Activated CD8-positive, alpha-beta memory T cell treated with anti-CD3 and anti-CD28 coated beads for 24 hours (primary cell): ENCODE data around the gene ESRRA.
"Not testable (repeated sequence)": the region's sequence is repeated elsewhere in the genome, so short reads cannot be mapped to it uniquely, and the experiment has no call there.

Source experiments
- DNase-seq: peaks from one replicate; pipeline ENCODE4 v3.0.0-alpha.2; 2020

The ESRRA gene

GRCh38 chr11:64314146-64314804 is 9.0 kb downstream of the ESRRA start:
- no peak for DNase-seq

- no peak for DNase-seq
These were observed 9.7 kb downstream of the ESRRA start for GRCh38 chr11:64314805-64315561.

DNA sequence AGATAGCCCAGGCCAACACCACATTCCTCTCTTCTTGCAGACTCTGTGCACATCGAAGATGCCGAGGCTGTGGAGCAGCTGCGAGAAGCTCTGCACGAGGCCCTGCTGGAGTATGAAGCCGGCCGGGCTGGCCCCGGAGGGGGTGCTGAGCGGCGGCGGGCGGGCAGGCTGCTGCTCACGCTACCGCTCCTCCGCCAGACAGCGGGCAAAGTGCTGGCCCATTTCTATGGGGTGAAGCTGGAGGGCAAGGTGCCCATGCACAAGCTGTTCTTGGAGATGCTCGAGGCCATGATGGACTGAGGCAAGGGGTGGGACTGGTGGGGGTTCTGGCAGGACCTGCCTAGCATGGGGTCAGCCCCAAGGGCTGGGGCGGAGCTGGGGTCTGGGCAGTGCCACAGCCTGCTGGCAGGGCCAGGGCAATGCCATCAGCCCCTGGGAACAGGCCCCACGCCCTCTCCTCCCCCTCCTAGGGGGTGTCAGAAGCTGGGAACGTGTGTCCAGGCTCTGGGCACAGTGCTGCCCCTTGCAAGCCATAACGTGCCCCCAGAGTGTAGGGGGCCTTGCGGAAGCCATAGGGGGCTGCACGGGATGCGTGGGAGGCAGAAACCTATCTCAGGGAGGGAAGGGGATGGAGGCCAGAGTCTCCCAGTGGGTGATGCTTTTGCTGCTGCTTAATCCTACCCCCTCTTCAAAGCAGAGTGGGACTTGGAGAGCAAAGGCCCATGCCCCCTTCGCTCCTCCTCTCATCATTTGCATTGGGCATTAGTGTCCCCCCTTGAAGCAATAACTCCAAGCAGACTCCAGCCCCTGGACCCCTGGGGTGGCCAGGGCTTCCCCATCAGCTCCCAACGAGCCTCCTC is 10.6 kb downstream of the ESRRA start:
- DNase-seq = not testable (repeated sequence)

DNA sequence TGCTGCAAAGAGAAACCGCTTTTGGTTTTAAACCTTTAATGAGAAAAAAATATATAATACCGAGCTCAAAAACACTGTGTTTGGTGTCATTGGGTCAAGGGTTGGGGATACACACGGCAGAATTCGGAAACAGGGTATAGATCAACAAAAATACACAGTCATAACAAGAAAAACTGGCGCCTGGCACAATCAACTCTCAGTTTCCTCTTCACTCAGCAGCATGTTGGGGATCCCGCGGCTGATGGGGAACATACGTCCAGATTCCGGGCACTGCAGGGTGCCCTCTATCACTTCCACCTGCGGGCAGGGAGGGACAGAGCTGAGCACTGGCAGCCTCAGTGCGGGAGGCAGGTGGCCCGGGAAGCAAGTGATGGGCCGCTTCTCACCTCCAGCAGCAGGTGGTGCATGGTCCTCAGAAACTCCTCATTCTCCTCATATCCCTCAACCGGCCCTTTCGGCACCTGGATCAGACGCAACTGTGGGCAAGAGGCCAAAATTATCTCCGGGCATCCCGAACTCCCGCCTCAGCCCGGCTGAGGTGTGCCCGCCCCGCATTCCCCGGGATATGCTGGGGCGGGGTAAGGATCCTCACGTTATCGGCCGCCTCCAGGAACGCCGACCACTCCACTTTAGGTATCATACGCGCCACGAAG is 11.5 kb downstream of the ESRRA start:
- DNase-seq = no peak

GRCh38 chr11:64317325-64317960 is 12.1 kb downstream of the ESRRA start, which contains the start of gene TRMT112:
TSS of gene TRMT112 (minus strand) at chr11:64317559. CDS start at chr11:64317526, 33 bp downstream.
- DNase-seq = peak; percentile 94

- DNase-seq = peak; percentile 95
These were observed 12.8 kb downstream of the ESRRA start, which contains the start of gene PRDX5 for GRCh38 chr11:64317961-64318765. TSS of gene PRDX5 (plus strand) at chr11:64318121. CDS start at chr11:64318216, 95 bp downstream.

- DNase-seq = no peak
These were observed 13.7 kb downstream of the ESRRA start for GRCh38 chr11:64318766-64319761.

GRCh38 chr11:64320556-64320955 is 15.2 kb downstream of the ESRRA start:
- no peak for DNase-seq

DNA sequence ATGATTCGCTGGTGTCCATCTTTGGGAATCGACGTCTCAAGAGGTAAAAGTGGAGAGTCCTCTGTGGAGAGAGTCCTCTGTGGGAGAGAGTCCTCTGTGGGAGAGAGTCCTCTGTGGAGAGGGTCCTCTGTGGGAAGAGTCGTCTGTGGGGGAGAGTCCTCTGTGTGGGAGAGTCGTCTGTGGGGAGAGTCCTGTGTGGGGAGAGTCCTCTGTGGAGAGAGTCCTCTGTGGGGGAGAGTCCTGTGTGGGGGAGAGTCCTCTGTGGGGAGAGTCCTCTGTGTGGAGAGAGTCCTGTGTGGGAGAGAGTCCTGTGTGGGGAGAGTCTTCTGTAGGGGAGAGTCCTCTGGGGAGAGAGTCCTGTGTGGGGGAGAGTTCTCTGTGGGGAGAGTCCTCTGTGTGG is 15.7 kb downstream of the ESRRA start:
- DNase-seq = no peak

DNA sequence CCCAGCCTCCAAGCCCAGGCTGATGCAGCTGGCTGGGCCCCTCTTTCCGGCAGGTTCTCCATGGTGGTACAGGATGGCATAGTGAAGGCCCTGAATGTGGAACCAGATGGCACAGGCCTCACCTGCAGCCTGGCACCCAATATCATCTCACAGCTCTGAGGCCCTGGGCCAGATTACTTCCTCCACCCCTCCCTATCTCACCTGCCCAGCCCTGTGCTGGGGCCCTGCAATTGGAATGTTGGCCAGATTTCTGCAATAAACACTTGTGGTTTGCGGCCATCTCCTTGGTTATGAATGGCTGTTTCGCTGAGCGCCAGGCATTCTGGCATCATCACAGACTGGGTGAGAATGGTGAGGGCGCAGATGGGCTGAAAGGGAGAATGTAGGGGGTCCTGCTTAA is 16.2 kb downstream of the ESRRA start:
- DNase-seq = no peak

DNA sequence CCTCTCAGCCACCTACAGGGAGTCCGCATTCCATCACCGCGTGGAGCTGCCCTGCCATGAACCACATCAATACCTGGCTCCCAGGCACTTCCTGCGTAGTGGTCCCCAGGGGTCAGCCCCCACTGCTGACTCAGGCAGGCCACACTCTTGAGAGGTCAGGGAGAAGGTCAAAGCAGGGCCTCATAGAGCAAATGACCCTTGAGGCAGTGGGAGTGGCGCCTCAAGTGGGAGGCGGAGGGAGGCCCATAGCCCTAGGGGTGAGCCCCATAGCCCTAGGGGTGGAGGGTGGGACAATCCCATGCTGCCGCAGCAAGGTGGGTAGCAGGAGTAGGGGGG is 17.6 kb downstream of the ESRRA start:
- no peak for DNase-seq

DNA sequence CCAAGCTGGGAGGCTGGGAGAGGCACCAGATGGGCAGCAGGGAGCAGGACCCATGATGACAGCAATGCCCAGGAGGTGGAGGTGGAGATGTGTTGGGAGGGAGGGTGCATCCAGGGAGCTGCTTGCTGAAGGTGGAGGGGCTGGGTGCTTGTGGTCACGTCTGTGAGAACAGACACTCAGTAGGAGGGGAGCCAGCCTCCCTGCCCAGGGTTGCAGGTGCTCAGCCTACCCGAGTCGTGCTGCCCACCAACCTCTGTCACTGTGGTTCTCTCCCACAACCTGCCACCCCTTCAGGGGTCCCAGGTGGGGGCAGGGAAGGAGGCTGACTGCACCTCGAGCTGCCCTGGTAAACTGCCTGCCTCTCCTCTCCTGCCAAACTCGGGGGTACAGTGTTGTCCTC is 18.0 kb downstream of the ESRRA start:
- no peak for DNase-seq

DNA sequence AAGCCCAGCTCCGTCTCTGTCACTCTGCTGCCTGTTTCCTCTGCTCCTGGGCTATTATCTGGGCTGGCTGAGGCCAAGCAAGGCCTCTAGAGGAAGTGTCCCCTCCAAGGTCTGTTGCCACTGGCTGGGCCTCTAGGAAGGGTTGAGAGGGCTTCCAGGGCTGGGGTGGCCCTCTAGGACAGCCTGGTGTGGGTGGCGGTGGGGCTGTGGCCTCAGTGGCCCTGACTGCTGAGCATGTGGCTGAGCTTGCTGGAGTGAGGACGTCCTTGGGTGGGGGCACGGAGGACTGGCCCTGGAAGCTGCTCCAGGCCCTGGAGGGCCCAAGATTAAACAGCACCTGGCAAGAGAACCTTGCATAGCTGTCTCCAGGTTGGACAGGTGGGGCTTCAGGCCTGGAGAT is 18.7 kb downstream of the ESRRA start:
- not testable (repeated sequence) for DNase-seq

DNA sequence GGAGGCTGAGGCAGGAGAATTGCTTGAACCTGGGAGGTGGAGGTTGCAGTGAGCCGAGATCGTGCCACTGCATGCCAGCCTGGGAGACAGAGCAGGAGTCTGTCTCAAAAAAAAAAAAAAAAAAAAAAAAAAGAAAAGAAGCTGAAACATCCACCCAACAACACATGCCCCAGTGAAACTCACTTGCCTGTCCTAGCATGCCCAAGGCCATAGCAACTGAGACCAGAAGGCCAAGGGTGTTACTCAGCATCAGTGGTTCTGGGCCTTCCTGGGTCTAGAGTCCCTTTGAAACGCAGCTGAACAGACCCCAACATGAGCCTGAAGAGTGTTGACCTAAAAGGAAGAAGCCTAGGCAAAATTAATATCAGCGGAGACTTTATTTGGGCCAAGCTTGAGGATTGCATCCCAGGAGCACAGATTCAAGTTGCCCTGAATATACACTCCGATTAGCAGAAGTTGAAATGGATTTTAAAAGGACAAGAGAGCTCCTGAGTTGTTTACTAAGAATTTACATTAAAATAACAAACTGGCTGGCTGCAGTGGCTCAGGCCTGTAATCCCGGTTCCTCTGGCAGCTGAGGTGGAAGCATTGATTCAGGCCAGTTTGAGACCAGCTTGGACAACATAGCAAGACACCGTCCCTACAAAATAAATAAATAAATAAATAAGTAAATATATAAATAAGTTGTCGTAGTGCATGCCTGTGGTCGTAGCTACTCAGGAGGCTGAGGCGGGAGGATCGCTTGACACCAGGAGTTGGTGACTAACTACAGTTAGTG is 19.6 kb downstream of the ESRRA start:
- no peak for DNase-seq

DNA sequence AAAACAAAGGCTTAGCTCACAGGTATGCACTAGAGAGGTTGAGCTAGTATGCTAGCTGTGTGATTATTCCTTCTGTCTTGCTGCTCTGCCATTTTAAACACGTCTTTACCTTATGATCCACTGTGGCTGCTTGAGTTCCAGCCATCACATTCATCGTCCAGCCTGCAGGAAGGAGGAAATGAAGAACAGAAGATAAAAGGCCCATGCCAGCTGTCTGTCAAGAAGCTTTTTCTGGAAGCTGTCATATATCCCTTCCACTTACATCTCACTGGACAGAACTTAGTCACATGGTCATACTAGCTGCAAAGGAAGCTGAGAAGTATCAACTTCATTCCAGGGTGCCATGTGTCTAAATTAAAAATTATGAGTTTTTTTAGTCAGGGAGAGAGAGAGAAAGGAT is 22.1 kb downstream of the ESRRA start:
- DNase-seq = no peak

GRCh38 chr11:64327993-64328392 is 22.7 kb downstream of the ESRRA start:
- no peak for DNase-seq

DNA sequence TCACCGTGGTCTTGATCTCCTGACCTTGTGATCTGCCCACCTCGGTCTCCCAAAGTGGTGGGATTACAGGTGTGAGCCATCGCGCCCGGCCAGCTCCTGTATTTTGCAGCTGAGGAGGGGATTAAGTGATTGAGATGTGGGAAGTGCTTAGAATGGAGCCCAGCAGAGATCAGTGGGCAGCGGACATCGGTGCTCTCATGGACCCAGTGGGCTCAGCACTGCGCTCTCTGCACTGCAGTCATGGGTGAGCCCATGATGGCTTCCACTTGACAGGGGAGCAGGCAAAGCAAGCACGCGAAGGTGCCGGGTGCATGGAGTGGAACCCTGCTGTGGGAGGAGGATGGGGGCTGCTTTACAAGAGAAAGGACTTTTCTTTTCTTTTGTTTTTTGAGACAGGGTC is 25.6 kb downstream of the ESRRA start:
- DNase-seq = no peak

- DNase-seq = peak; percentile 89
These were observed 26.4 kb downstream of the ESRRA start for GRCh38 chr11:64331569-64332371.

GRCh38 chr11:64333556-64333955 is 28.2 kb downstream of the ESRRA start:
- DNase-seq = no peak
